Ishikawa (cell line): ENCODE data around the gene FOXN3.
A peak's percentile ranks its signal among the peaks of the same experiment; 100 is the strongest.

Experiments
- TEAD4 ChIP-seq: IDR thresholded peaks from 2 replicates; pipeline ENCODE4 v1.6.1; 2012
- ZBTB7A ChIP-seq: IDR thresholded peaks from 2 replicates; pipeline ENCODE4 v1.6.1; 2012; ENCODE audit warnings: low read depth
- TF ChIP-seq, protein P1 (sequence below): IDR thresholded peaks from 2 replicates; pipeline ENCODE4 v1.6.1; 2012; ENCODE audit warnings: low read depth, mild to moderate bottlenecking
- TF ChIP-seq, protein P2 (sequence below): IDR thresholded peaks from 2 replicates; pipeline ENCODE4 v1.6.1; 2012
- TF ChIP-seq, protein P3 (sequence below): IDR thresholded peaks from 2 replicates; pipeline ENCODE4 v1.6.1; 2012

DNA sequence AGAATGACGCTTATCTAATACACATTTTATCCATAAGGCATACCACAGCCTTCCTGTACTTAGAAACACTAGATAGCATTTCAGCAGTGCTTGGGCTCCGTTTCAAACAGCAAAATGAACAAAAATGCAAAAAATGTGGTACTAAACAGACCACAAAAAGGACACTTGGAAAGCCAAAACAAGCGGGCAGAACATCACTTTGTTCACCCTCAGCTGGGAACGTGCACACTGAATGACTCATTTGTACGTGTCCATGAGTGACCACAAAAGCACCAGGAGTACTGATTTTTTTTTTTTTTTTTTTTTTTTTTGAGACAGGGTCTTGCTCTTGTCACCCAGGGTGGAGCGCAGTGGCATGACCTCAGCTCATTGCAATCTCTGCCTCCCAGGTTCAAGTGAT is 8.9 kb upstream of the FOXN3 start:
- no peak for TF ChIP-seq ZBTB7A
- TF ChIP-seq, protein P1, sequence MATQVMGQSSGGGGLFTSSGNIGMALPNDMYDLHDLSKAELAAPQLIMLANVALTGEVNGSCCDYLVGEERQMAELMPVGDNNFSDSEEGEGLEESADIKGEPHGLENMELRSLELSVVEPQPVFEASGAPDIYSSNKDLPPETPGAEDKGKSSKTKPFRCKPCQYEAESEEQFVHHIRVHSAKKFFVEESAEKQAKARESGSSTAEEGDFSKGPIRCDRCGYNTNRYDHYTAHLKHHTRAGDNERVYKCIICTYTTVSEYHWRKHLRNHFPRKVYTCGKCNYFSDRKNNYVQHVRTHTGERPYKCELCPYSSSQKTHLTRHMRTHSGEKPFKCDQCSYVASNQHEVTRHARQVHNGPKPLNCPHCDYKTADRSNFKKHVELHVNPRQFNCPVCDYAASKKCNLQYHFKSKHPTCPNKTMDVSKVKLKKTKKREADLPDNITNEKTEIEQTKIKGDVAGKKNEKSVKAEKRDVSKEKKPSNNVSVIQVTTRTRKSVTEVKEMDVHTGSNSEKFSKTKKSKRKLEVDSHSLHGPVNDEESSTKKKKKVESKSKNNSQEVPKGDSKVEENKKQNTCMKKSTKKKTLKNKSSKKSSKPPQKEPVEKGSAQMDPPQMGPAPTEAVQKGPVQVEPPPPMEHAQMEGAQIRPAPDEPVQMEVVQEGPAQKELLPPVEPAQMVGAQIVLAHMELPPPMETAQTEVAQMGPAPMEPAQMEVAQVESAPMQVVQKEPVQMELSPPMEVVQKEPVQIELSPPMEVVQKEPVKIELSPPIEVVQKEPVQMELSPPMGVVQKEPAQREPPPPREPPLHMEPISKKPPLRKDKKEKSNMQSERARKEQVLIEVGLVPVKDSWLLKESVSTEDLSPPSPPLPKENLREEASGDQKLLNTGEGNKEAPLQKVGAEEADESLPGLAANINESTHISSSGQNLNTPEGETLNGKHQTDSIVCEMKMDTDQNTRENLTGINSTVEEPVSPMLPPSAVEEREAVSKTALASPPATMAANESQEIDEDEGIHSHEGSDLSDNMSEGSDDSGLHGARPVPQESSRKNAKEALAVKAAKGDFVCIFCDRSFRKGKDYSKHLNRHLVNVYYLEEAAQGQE, result no peak
- TF ChIP-seq, protein P2, sequence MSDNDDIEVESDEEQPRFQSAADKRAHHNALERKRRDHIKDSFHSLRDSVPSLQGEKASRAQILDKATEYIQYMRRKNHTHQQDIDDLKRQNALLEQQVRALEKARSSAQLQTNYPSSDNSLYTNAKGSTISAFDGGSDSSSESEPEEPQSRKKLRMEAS, result no peak
- peak; percentile 59 for TF ChIP-seq TEAD4
- TF ChIP-seq, protein P3, sequence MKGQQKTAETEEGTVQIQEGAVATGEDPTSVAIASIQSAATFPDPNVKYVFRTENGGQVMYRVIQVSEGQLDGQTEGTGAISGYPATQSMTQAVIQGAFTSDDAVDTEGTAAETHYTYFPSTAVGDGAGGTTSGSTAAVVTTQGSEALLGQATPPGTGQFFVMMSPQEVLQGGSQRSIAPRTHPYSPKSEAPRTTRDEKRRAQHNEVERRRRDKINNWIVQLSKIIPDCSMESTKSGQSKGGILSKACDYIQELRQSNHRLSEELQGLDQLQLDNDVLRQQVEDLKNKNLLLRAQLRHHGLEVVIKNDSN, result no peak
